HFFc6 (cell line): ENCODE data around the gene MAPKAPK3. TPM values are rescaled to one million over a fixed set of nuclear protein-coding genes. Genes with fewer than 3 reads are reported as not detected.

ENCODE experiments used
- DNase-seq: peaks from one replicate; pipeline ENCODE4 v3.0.0-alpha.2; 2018
- H3K27ac Mint-ChIP-seq: 2 replicates; pipeline ENCODE4 v1.8.0; 2020; ENCODE audit warnings: mild to moderate bottlenecking, mixed read lengths
- H3K27me3 Mint-ChIP-seq: 2 replicates; pipeline ENCODE4 v1.8.0; 2021; ENCODE audit warnings: mild to moderate bottlenecking, moderate library complexity, mixed read lengths; ENCODE audit not compliant: insufficient read depth
- H3K36me3 Mint-ChIP-seq: 2 replicates; pipeline ENCODE4 v1.8.0; 2021; ENCODE audit warnings: low read depth, mixed read lengths
- H3K4me1 Mint-ChIP-seq: 2 replicates; pipeline ENCODE4 v1.8.0; 2020; ENCODE audit warnings: low read depth, mixed read lengths
- H3K4me3 Mint-ChIP-seq: 2 replicates; pipeline ENCODE4 v1.8.0; 2020; ENCODE audit warnings: mild to moderate bottlenecking, moderate library complexity, mixed read lengths
- H3K9me3 Mint-ChIP-seq: 2 replicates; pipeline ENCODE4 v1.8.0; 2020; ENCODE audit warnings: mild to moderate bottlenecking, mixed read lengths
- total RNA-seq, 6 experiments: library from RNA; stranded (reverse); fragmentation: NEBNext Ultra II Directional; extraction: Animal tissue kit (Norgen Biotek cat#: 25700); gene quantifications; 2 replicates in 1 of 6; 3 replicates in 5 of 6; pipeline ENCODE4 v1.2.3, GENCODE V29; 2021
- TF ChIP-seq, protein P1 (sequence below): fragments of 200-600 bp; sonication (generic); IDR thresholded peaks from 2 replicates; pipeline ENCODE4 v1.5.0; 2021; ENCODE audit warnings: antibody characterized with exemption, mild to moderate bottlenecking

Gene MAPKAPK3
- total RNA-seq, 6 experiments from 2014 or later: 60.5 to 65.5 (median 62.8) TPM

DNA sequence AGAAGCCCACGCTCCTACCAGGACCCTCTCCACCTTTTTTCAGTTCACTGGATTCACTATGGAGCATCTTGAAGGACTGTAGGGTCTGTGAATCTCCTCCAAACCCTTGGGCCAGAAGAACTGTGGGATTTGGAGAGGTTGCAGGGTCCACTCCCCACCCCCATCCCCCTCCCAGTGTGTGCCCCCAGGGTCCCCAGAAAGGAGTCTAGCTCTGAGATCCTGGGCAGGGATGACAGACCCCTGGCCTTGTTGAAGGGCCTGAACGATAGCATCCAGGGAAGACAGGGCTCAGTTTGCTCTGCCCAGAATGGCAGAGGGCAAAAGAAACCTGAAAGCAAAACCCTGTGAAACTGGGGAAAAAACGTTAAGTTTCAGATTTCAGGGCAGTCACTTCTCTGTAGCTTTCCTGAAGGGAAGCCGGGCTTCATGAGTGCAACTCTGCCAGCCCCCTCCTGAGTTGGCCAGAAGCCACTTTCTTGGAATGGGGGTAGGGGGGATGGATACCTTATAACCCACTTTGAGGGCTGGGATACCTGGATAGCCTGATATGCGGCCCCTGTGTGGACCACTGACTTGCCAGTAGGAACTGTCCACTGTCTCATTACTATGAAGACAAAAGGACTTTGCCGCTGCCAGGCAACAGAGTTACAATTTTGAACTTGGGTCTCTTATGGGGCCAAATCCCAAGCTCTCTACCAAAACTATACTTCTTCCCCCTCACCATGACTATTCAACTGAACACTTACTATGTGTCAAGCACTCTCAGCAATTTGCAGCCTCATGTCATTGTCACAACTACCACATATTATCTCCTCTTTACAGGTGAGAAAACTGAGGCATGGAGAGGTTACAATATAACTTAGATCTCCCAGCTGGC, 3.7 kb upstream of the MAPKAPK3 start:
- H3K9me3 Mint-ChIP-seq: no peaks in the 10 kb centered on the region
- H3K36me3 Mint-ChIP-seq: no peaks in the 10 kb centered on the region
- H3K4me1 Mint-ChIP-seq: peaks cover 30% of the 10 kb centered on the region
- DNase-seq: no peak
- H3K27ac Mint-ChIP-seq: no peak overlapping the region
- peaks cover 3% of the 10 kb centered on the region; the same call in 1 of the 2 replicates for H3K27me3 Mint-ChIP-seq
- TF ChIP-seq, protein P1, sequence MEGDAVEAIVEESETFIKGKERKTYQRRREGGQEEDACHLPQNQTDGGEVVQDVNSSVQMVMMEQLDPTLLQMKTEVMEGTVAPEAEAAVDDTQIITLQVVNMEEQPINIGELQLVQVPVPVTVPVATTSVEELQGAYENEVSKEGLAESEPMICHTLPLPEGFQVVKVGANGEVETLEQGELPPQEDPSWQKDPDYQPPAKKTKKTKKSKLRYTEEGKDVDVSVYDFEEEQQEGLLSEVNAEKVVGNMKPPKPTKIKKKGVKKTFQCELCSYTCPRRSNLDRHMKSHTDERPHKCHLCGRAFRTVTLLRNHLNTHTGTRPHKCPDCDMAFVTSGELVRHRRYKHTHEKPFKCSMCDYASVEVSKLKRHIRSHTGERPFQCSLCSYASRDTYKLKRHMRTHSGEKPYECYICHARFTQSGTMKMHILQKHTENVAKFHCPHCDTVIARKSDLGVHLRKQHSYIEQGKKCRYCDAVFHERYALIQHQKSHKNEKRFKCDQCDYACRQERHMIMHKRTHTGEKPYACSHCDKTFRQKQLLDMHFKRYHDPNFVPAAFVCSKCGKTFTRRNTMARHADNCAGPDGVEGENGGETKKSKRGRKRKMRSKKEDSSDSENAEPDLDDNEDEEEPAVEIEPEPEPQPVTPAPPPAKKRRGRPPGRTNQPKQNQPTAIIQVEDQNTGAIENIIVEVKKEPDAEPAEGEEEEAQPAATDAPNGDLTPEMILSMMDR: no peak
- peak overlapping the region; percentile 87; the same call in 1 of the 2 replicates for H3K4me3 Mint-ChIP-seq

DNA sequence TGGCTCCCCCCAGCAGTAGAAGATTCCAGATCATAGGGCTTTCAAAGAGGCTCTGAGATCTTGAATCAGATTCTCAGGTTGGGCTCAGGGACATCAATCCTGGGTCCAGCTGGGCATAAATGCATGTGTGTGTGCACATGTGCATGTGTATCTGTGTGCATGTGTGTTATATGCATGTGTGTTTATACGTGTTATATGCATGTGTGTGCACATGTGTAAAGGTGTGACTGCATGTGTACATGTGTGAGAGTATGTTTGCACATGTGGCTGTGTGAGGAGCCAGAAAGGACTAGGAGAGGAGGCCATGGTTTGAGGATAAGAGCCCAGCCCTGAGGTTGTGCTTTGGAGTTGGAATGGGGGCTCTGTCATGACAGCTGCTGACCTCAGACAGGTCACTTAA, 1.8 kb upstream of the MAPKAPK3 start:
- Mint-ChIP-seq H3K27me3 (peaks cover 3% of the 10 kb centered on the region; the same call in 1 of the 2 replicates), H3K27ac (no peak overlapping the region), H3K4me3 (no peak overlapping the region), H3K36me3 (peaks cover 6% of the 10 kb centered on the region), H3K4me1 (peaks cover 49% of the 10 kb centered on the region), H3K9me3 (no peaks in the 10 kb centered on the region)
- DNase-seq: no peak
- TF ChIP-seq, protein P1: no peak

DNA sequence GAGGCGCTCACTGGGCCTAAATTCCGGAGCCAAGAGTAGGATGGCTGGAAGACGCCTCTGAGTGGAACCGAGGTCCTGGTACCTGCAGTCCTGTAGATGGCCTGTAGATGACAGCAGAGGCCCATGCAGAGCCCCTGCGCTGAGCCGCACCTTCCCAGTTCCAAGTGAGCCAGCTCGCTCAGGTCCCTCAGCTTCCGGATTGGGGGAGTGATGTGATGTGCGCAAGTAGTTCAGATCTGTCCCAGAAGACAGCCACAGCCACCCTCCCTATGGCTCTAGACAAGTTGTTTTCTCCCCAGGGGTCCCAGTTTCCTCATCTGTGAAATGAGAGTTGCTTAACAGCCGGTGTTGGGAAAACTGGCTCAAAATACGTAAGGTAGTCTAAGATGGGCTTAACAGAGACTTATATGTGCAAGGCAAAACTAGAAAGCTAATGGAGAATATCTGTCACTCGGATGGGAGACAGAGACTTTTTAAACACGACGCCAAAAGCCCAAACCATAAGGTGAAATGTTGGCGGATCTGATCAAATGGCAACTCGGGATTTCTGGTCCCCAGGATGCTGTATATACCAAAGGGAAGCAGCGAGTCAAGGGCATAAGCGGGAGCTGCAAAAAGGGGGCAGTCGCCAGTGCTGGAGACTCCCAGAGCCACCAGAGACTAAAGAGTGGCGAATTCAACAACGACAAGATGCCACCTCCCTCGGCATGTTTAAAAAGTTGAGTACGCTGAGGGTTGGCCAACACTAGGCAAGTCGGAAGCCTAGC, 765 bp upstream of the MAPKAPK3 start:
- TF ChIP-seq, protein P1: peak; percentile 96
- peaks cover 13% of the 10 kb centered on the region for H3K36me3 Mint-ChIP-seq
- H3K9me3 Mint-ChIP-seq: no peaks in the 10 kb centered on the region
- DNase-seq: peak; percentile 78
- H3K4me1 Mint-ChIP-seq: peaks cover 52% of the 10 kb centered on the region
- H3K27ac Mint-ChIP-seq: peak overlapping the region; percentile 62
- peaks cover 3% of the 10 kb centered on the region; the same call in 1 of the 2 replicates for H3K27me3 Mint-ChIP-seq
- H3K4me3 Mint-ChIP-seq: peak overlapping the region; percentile 89

DNA sequence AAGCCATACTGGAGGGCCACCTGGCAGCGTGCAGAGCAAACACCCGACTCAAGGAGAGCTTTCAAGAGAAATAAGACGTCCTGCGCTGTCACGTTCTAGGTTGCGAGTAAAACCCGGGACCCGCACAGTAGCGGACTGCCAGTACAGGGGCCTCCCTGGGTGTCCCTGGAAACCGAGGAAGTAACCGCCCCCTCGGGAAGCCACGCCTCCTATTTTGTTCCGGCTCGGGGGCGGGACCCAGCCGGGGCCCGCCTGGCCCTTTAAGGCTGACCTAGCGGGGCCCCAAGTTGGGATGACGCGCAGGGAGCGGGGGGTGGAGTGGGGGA, 218 bp upstream of the MAPKAPK3 start:
- Mint-ChIP-seq H3K9me3 (no peaks in the 10 kb centered on the region), H3K27me3 (peaks cover 3% of the 10 kb centered on the region; the same call in 1 of the 2 replicates), H3K4me1 (peaks cover 52% of the 10 kb centered on the region), H3K27ac (peak overlapping the region; percentile 62), H3K36me3 (peaks cover 13% of the 10 kb centered on the region), H3K4me3 (peak overlapping the region; percentile 89)
- TF ChIP-seq, protein P1: no peak
- DNase-seq: peak; percentile 78

DNA sequence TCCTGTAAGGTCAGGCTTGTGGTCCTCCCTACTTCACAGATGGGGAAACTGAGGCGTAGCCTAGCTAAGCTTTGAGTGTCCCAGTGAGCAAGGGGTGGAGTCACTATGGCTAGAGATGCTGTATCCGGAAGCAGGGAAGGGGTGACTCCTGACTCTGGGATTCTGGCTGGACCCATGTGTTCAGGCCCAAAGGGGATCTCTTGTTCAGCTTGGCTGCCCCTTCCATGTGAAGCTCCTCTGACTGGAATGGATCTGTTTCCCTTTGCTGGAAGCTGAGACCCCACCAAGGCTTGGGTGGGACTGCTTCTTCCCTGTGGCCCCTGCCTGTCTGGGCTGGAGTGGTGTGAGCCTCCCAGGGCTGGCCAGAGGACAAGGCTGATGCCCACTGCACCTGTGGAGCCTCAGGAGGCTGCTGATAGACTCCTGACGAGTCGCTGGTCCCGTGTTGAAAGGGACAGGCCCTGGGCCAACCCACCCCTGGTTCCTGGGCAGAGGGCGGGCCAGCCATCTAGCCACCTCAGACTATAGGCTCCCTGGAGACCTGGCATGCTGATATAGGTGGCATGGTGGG, 1.0 kb downstream of the MAPKAPK3 start:
- Mint-ChIP-seq H3K36me3 (peaks cover 13% of the 10 kb centered on the region), H3K4me3 (peak overlapping the region; percentile 89), H3K9me3 (no peaks in the 10 kb centered on the region), H3K27me3 (no peaks in the 10 kb centered on the region; the same call in 1 of the 2 replicates), H3K4me1 (peaks cover 42% of the 10 kb centered on the region), H3K27ac (peak overlapping the region; percentile 73)
- DNase-seq: peak; percentile 12
- TF ChIP-seq, protein P1: no peak
